Measurements from ENCODE around the gene TRABD2A.

GRCh38 chr2:84902526-84902925, 21.6 kb upstream of the TRABD2A start:
- TF ChIP-seq CTCF (IDR thresholded peaks at IDR 0.05; ENCODE audit: low read depth, low read length, missing input control) (no peak), ATF3 (IDR thresholded peaks at IDR 0.05) (no peak), HNF4G (IDR thresholded peaks at IDR 0.05) (no peak), TAF1 (conservative IDR thresholded peaks at IDR 0.05) (no peak), FOXA1 (IDR thresholded peaks at IDR 0.05) (no peak), REST (IDR thresholded peaks at IDR 0.05) (no peak), FOXA2 (IDR thresholded peaks at IDR 0.05) (no peak), MAX (IDR thresholded peaks at IDR 0.05) (no peak), YY1 (IDR thresholded peaks at IDR 0.05) (no peak), GABPA (IDR thresholded peaks at IDR 0.05 in 1 of 2, conservative IDR thresholded peaks at IDR 0.05 in 1 of 2) (no peak)

Measured in liver (tissue), 3 donors.